Astrocyte (in vitro differentiated cells and primary cell): ENCODE data around the gene PLXDC2. TPM values are rescaled to one million over a fixed set of nuclear protein-coding genes. Genes with fewer than 3 reads are reported as not detected.

Experiments
- DNase-seq: peaks from one replicate; pipeline ENCODE4 v3.0.0-alpha.2; 2010; ENCODE audit warnings: low read depth
- FAIRE-seq: peaks from 2 replicates; lab custom pipeline; 2011; peaks lifted over from hg19 to GRCh38; lab: Jason Lieb, UNC
- H2AFZ ChIP-seq: 2 replicates; pipeline ENCODE4 v1.6.0; 2012; ENCODE audit warnings: low read depth, low read length, inconsistent platforms
- H3K27ac ChIP-seq: 2 replicates; pipeline ENCODE4 v1.5.1; 2011; ENCODE audit warnings: low read depth, low read length, inconsistent platforms
- H3K27me3 ChIP-seq: 2 replicates; pipeline ENCODE4 v1.6.0; 2011; ENCODE audit warnings: low read length, inconsistent platforms; ENCODE audit not compliant: insufficient read depth
- H3K36me3 ChIP-seq: 2 replicates; pipeline ENCODE4 v1.5.1; 2011; ENCODE audit warnings: low read length, inconsistent platforms; ENCODE audit not compliant: insufficient read depth
- H3K4me1 ChIP-seq: 2 replicates; pipeline ENCODE4 v1.5.1; 2011; ENCODE audit warnings: low read length, inconsistent platforms; ENCODE audit not compliant: insufficient read depth
- H3K4me2 ChIP-seq: 2 replicates; pipeline ENCODE4 v1.6.0; 2012; ENCODE audit warnings: low read length, inconsistent platforms
- H3K4me3 ChIP-seq: 2 replicates; pipeline ENCODE4 v1.5.1; 2011; ENCODE audit warnings: low read depth, mild to moderate bottlenecking, low read length, inconsistent platforms; ENCODE audit not compliant: insufficient read depth
- H3K79me2 ChIP-seq: 2 replicates; pipeline ENCODE4 v1.6.0; 2012; ENCODE audit warnings: mild to moderate bottlenecking, low read length, inconsistent platforms; ENCODE audit not compliant: insufficient read depth
- H3K9ac ChIP-seq: 2 replicates; pipeline ENCODE4 v1.6.0; 2012; ENCODE audit warnings: mild to moderate bottlenecking, low read length, inconsistent platforms
- H3K9me3 ChIP-seq: 2 replicates; pipeline ENCODE4 v1.5.1; 2012; ENCODE audit warnings: low read depth, mild to moderate bottlenecking, low read length, inconsistent platforms; ENCODE audit not compliant: insufficient read depth
- H4K20me1 ChIP-seq: 2 replicates; pipeline ENCODE4 v1.6.0; 2012; ENCODE audit warnings: low read length, inconsistent platforms; ENCODE audit not compliant: insufficient read depth
- H3K27ac Mint-ChIP-seq: one replicate; pipeline ENCODE4 v1.8.0; 2021; ENCODE audit warnings: mild to moderate bottlenecking, mixed read lengths; ENCODE audit not compliant: unreplicated experiment
- H3K27me3 Mint-ChIP-seq: one replicate; pipeline ENCODE4 v1.8.0; 2021; ENCODE audit warnings: low read depth, mixed read lengths; ENCODE audit not compliant: unreplicated experiment
- H3K36me3 Mint-ChIP-seq: one replicate; pipeline ENCODE4 v1.8.0; 2021; ENCODE audit warnings: low read depth, mixed read lengths; ENCODE audit not compliant: unreplicated experiment
- H3K4me1 Mint-ChIP-seq: one replicate; pipeline ENCODE4 v1.8.0; 2021; ENCODE audit warnings: low read depth, mixed read lengths; ENCODE audit not compliant: unreplicated experiment
- H3K4me3 Mint-ChIP-seq: one replicate; pipeline ENCODE4 v1.8.0; 2021; ENCODE audit warnings: mild to moderate bottlenecking, moderate library complexity, mixed read lengths; ENCODE audit not compliant: unreplicated experiment
- H3K9me3 Mint-ChIP-seq: one replicate; pipeline ENCODE4 v1.8.0; 2021; ENCODE audit warnings: mild to moderate bottlenecking, mixed read lengths; ENCODE audit not compliant: unreplicated experiment
- CTCF ChIP-seq: IDR thresholded peaks from 2 replicates; pipeline ENCODE4 v1.5.1; 2011; ENCODE audit warnings: low read depth, mild to moderate bottlenecking, inconsistent platforms, low read length, moderate library complexity; ENCODE audit not compliant: insufficient read depth
- EZH2 ChIP-seq: IDR thresholded peaks from 2 replicates; pipeline ENCODE4 v1.6.1; 2012; ENCODE audit warnings: mild to moderate bottlenecking, low read length, inconsistent platforms; ENCODE audit not compliant: insufficient read depth
- total RNA-seq: library from RNA; stranded (reverse); gene quantifications from 2 replicates; pipeline ENCODE4 v1.2.1, GENCODE V29; 2021

The PLXDC2 gene
- total RNA-seq, 1 donor from 2014 or later = 36.1 TPM

- DNase-seq = no peak
- Histone ChIP-seq H3K9me3 (peaks cover 4% of the 10 kb centered on the region), H3K4me3 (no peak overlapping the region), H3K4me1 (no peaks in the 10 kb centered on the region), H3K9ac (no peak overlapping the region), H3K4me2 (no peak overlapping the region), H4K20me1 (no peaks in the 10 kb centered on the region), H2AFZ (no peak overlapping the region), H3K27ac (no peak overlapping the region), H3K27me3 (no peaks in the 10 kb centered on the region), H3K79me2 (no peaks in the 10 kb centered on the region), H3K36me3 (no peaks in the 10 kb centered on the region)
- no peak for FAIRE-seq
- no peaks in the 10 kb centered on the region for H3K4me1 Mint-ChIP-seq
- H3K27me3 Mint-ChIP-seq = no peaks in the 10 kb centered on the region
- H3K36me3 Mint-ChIP-seq = no peaks in the 10 kb centered on the region
- no peak overlapping the region for H3K27ac Mint-ChIP-seq
- no peak overlapping the region for H3K4me3 Mint-ChIP-seq
- TF ChIP-seq CTCF (no peak), EZH2 (no peak)
- peaks cover 10% of the 10 kb centered on the region for H3K9me3 Mint-ChIP-seq
Observed at GRCh38 chr10:20314431-20314830, 498.2 kb downstream of the PLXDC2 start.

- no peaks in the 10 kb centered on the region for H3K9me3 ChIP-seq
- H3K9ac ChIP-seq = no peak overlapping the region
- Mint-ChIP-seq H3K9me3 (no peaks in the 10 kb centered on the region), H3K36me3 (no peaks in the 10 kb centered on the region), H3K4me3 (no peak overlapping the region), H3K4me1 (no peaks in the 10 kb centered on the region), H3K27me3 (no peaks in the 10 kb centered on the region), H3K27ac (no peak overlapping the region)
- no peak overlapping the region for H3K4me2 ChIP-seq
- H3K27me3 ChIP-seq = no peaks in the 10 kb centered on the region
- no peak for DNase-seq
- H2AFZ ChIP-seq = no peak overlapping the region
- no peak overlapping the region for H3K4me3 ChIP-seq
- H3K36me3 ChIP-seq = no peaks in the 10 kb centered on the region
- TF ChIP-seq CTCF (no peak), EZH2 (no peak)
- no peak for FAIRE-seq
- no peak overlapping the region for H3K27ac ChIP-seq
- no peaks in the 10 kb centered on the region for H4K20me1 ChIP-seq
- no peaks in the 10 kb centered on the region for H3K79me2 ChIP-seq
- H3K4me1 ChIP-seq = no peaks in the 10 kb centered on the region
Observed at GRCh38 chr10:20327954-20328353, 511.7 kb downstream of the PLXDC2 start.

DNA sequence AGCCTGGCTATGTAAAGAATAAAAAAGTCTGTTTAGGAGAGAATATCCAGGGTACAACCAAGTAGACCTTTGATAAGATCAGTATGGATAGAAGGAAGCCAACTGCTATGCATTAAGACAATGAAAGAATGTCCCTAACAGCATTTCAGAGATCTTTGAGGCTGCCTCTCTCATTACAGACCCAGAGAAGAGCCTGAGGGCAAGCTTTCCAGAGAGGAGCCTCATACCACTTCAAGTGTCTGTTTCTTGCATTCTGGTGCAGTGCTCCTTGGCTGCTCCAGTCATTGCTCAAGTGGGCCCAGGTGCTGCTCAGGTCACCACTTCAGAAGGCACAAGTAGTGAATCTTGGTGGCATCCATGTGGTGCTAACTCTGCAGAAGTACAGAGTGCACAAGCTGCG, 514.0 kb downstream of the PLXDC2 start:
- no peak overlapping the region for H2AFZ ChIP-seq
- no peaks in the 10 kb centered on the region for H3K27me3 ChIP-seq
- no peak overlapping the region for H3K4me2 ChIP-seq
- no peaks in the 10 kb centered on the region for H3K9me3 ChIP-seq
- no peaks in the 10 kb centered on the region for H3K4me1 Mint-ChIP-seq
- no peaks in the 10 kb centered on the region for H4K20me1 ChIP-seq
- no peak overlapping the region for H3K27ac Mint-ChIP-seq
- no peaks in the 10 kb centered on the region for H3K36me3 ChIP-seq
- peaks cover 1% of the 10 kb centered on the region for H3K9me3 Mint-ChIP-seq
- no peak overlapping the region for H3K4me3 ChIP-seq
- no peak overlapping the region for H3K9ac ChIP-seq
- FAIRE-seq (no peak), DNase-seq (no peak)
- H3K79me2 ChIP-seq = no peaks in the 10 kb centered on the region
- no peak overlapping the region for H3K27ac ChIP-seq
- H3K4me1 ChIP-seq = no peaks in the 10 kb centered on the region
- no peaks in the 10 kb centered on the region for H3K36me3 Mint-ChIP-seq
- no peak overlapping the region for H3K4me3 Mint-ChIP-seq
- H3K27me3 Mint-ChIP-seq = no peaks in the 10 kb centered on the region
- no peak for TF ChIP-seq EZH2
- TF ChIP-seq CTCF = no peak
